ENCODE measurements around the gene EAPP. TPM values are rescaled to one million over a fixed set of nuclear protein-coding genes. Genes with fewer than 3 reads are reported as not detected.

Gene EAPP
- total and polyA plus RNA-seq, 2 of the 13 experiments (the other 11 are each of a cell fraction or from before 2014, with no cell fraction given) = 68.7 to 110 TPM

DNA sequence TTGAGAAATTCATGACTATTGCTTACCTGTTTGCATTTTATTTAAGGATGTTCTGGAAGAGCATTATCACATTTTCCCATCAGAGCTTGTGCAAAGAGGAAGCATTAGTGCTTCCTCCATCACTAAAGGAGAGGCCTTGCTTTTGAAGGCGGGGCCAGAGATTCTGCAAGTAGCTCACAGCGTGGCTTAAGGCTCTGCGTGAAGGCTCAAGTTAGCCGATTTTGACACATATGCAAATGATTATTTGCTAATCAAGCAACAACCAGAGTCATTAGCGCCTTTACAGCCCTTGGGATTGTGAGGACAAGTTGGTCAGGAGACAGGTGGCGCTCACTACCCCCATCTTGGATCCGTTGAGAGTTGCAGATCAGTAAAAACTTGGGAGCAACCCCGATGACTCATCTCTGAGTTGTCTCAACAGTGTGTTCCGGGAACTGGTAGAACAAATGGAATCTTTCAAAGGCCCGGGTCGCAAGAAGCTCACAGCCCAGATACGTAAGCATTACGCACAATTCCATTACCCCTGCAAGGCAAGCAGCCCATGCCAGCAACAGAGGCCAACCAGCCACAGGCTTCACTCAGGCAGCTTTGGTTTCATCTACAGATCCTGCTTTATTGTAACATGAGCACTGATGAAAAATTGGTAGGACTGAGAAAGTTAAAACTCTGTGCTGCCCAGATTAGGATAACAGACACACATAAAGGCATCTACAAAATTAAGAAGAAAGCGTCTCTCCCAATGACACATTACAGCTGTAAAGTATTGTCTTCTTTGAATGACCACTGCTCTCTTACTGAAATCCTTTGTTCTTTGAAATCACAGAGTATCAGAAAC lies 42.6 kb downstream of the EAPP start (continued):
- TF ChIP-seq, protein P1, sequence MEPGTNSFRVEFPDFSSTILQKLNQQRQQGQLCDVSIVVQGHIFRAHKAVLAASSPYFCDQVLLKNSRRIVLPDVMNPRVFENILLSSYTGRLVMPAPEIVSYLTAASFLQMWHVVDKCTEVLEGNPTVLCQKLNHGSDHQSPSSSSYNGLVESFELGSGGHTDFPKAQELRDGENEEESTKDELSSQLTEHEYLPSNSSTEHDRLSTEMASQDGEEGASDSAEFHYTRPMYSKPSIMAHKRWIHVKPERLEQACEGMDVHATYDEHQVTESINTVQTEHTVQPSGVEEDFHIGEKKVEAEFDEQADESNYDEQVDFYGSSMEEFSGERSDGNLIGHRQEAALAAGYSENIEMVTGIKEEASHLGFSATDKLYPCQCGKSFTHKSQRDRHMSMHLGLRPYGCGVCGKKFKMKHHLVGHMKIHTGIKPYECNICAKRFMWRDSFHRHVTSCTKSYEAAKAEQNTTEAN (CRISPR knock-in tag; conservative IDR thresholded peaks at IDR 0.05) = no peak; the same call in none of the 2 replicates
- TF ChIP-seq CENPT (CRISPR knock-in tag; IDR thresholded peaks at IDR 0.05; ENCODE audit: low read depth) = 0 out of 2 replicates have a peak, but pooled peaks have one; percentile 29
- peak; percentile 65 for TF ChIP-seq ZNF317 (CRISPR knock-in tag; IDR thresholded peaks at IDR 0.05)
- no peak for TF ChIP-seq FOXP1 (IDR thresholded peaks at IDR 0.05)
- TF ChIP-seq FOXP1 (CRISPR knock-in tag; IDR thresholded peaks at IDR 0.05) = 0 out of 2 replicates have a peak, but pooled peaks have one; percentile 53
- peak; percentile 88 for TF ChIP-seq ZSCAN9 (CRISPR knock-in tag; IDR thresholded peaks at IDR 0.05; ENCODE audit: borderline replicate concordance)
- TF ChIP-seq REPIN1 (CRISPR knock-in tag; IDR thresholded peaks at IDR 0.05; ENCODE audit: borderline replicate concordance, low read depth) = no peak
- TF ChIP-seq, protein P2, sequence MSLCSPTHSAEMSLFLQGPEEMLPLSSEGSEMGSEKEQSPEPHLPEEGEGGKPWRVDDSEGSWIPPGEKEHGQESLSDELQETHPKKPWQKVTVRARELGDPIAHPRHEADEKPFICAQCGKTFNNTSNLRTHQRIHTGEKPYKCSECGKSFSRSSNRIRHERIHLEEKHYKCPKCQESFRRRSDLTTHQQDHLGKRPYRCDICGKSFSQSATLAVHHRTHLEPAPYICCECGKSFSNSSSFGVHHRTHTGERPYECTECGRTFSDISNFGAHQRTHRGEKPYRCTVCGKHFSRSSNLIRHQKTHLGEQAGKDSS (CRISPR knock-in tag; IDR thresholded peaks at IDR 0.05; ENCODE audit: borderline replicate concordance, low read depth) = 0 out of 2 replicates have a peak, but pooled peaks have one; percentile 71
- TF ChIP-seq, protein P3, sequence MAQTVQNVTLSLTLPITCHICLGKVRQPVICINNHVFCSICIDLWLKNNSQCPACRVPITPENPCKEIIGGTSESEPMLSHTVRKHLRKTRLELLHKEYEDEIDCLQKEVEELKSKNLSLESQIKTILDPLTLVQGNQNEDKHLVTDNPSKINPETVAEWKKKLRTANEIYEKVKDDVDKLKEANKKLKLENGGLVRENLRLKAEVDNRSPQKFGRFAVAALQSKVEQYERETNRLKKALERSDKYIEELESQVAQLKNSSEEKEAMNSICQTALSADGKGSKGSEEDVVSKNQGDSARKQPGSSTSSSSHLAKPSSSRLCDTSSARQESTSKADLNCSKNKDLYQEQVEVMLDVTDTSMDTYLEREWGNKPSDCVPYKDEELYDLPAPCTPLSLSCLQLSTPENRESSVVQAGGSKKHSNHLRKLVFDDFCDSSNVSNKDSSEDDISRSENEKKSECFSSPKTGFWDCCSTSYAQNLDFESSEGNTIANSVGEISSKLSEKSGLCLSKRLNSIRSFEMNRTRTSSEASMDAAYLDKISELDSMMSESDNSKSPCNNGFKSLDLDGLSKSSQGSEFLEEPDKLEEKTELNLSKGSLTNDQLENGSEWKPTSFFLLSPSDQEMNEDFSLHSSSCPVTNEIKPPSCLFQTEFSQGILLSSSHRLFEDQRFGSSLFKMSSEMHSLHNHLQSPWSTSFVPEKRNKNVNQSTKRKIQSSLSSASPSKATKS (CRISPR knock-in tag; IDR thresholded peaks at IDR 0.05) = no peak
- peak; percentile 46 for TF ChIP-seq SKI (IDR thresholded peaks at IDR 0.05; ENCODE audit: partially characterized antibody)
- TF ChIP-seq ZNF678 (CRISPR knock-in tag; IDR thresholded peaks at IDR 0.05) = no peak; the same call in 1 of the 2 replicates
- TF ChIP-seq ZNF709 (CRISPR knock-in tag; IDR thresholded peaks at IDR 0.05) = 0 out of 2 replicates have a peak, but pooled peaks have one; percentile 65
- TF ChIP-seq, protein P4, sequence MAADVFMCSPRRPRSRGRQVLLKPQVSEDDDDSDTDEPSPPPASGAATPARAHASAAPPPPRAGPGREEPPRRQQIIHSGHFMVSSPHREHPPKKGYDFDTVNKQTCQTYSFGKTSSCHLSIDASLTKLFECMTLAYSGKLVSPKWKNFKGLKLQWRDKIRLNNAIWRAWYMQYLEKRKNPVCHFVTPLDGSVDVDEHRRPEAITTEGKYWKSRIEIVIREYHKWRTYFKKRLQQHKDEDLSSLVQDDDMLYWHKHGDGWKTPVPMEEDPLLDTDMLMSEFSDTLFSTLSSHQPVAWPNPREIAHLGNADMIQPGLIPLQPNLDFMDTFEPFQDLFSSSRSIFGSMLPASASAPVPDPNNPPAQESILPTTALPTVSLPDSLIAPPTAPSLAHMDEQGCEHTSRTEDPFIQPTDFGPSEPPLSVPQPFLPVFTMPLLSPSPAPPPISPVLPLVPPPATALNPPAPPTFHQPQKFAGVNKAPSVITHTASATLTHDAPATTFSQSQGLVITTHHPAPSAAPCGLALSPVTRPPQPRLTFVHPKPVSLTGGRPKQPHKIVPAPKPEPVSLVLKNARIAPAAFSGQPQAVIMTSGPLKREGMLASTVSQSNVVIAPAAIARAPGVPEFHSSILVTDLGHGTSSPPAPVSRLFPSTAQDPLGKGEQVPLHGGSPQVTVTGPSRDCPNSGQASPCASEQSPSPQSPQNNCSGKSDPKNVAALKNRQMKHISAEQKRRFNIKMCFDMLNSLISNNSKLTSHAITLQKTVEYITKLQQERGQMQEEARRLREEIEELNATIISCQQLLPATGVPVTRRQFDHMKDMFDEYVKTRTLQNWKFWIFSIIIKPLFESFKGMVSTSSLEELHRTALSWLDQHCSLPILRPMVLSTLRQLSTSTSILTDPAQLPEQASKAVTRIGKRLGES (CRISPR knock-in tag; IDR thresholded peaks at IDR 0.05; ENCODE audit: borderline replicate concordance) = 0 out of 2 replicates have a peak, but pooled peaks have one; percentile 27
- TF ChIP-seq ZNF24 (IDR thresholded peaks at IDR 0.05) = no peak; the same call in none of the 2 replicates
- no peak for TF ChIP-seq MIER2 (CRISPR knock-in tag; IDR thresholded peaks at IDR 0.05)
- TF ChIP-seq ZNF788 (CRISPR knock-in tag; IDR thresholded peaks at IDR 0.05; ENCODE audit: borderline replicate concordance) = peak; percentile 49; the same call in 1 of the 2 replicates
- TF ChIP-seq ZNF333 (CRISPR knock-in tag; IDR thresholded peaks at IDR 0.05; ENCODE audit: borderline replicate concordance) = no peak
- TF ChIP-seq ARHGAP35 (CRISPR knock-in tag; IDR thresholded peaks at IDR 0.05; ENCODE audit: borderline replicate concordance) = peak; percentile 85; the same call in 1 of the 2 replicates
- peak; percentile 77; the same call in 1 of the 2 replicates for TF ChIP-seq NAIF1 (CRISPR knock-in tag; IDR thresholded peaks at IDR 0.05; ENCODE audit: borderline replicate concordance)
- peak; percentile 68 for TF ChIP-seq PHF21A (CRISPR knock-in tag; IDR thresholded peaks at IDR 0.05)
- no peak for TF ChIP-seq FOXA1 (IDR thresholded peaks at IDR 0.05)
- peak; percentile 55 for TF ChIP-seq FOXA1 (CRISPR knock-in tag; IDR thresholded peaks at IDR 0.05)
- TF ChIP-seq SPEN (CRISPR knock-in tag; IDR thresholded peaks at IDR 0.05; ENCODE audit: low read depth) = peak; percentile 60
